Brain microvascular endothelial cell (primary cell): ENCODE measurements around the gene AMN.

ENCODE experiments used
- DNase-seq: peaks from one replicate; pipeline ENCODE4 v3.0.0-alpha.2; 2020
- H3K27ac ChIP-seq: fragments of 250-450 bp; sonication (Bioruptor Pico); 2 replicates; pipeline ENCODE4 v1.5.1; 2020; ENCODE audit warnings: mild to moderate bottlenecking, moderate library complexity
- H3K27me3 ChIP-seq: fragments of 250-450 bp; sonication (Bioruptor Pico); replicated peaks from 2 replicates; pipeline ENCODE4 v1.5.1; 2020; ENCODE audit warnings: mild to moderate bottlenecking
- H3K36me3 ChIP-seq: fragments of 250-450 bp; sonication (Bioruptor Pico); replicated peaks from 2 replicates; pipeline ENCODE4 v1.5.1; 2020; ENCODE audit warnings: mild to moderate bottlenecking
- H3K4me3 ChIP-seq: 2 replicates; pipeline ENCODE4 v1.5.1; 2011; ENCODE audit warnings: low read depth, mild to moderate bottlenecking, control low read depth, low read length, moderate library complexity
- in situ Hi-C: cut with HindIII; loops from 2 replicates; pipeline ENCODE4 v1.10.0; 2017; ENCODE audit warnings: low sequenced_read_pairs, low pct_ligation_motif_present
- TF ChIP-seq, protein P1 (sequence below): IDR thresholded peaks from 2 replicates; pipeline ENCODE4 v1.5.1; 2011; ENCODE audit warnings: low read depth, mild to moderate bottlenecking, moderate library complexity, low read length, control low read depth, inconsistent platforms; ENCODE audit errors: missing control alignments

Gene AMN

DNA sequence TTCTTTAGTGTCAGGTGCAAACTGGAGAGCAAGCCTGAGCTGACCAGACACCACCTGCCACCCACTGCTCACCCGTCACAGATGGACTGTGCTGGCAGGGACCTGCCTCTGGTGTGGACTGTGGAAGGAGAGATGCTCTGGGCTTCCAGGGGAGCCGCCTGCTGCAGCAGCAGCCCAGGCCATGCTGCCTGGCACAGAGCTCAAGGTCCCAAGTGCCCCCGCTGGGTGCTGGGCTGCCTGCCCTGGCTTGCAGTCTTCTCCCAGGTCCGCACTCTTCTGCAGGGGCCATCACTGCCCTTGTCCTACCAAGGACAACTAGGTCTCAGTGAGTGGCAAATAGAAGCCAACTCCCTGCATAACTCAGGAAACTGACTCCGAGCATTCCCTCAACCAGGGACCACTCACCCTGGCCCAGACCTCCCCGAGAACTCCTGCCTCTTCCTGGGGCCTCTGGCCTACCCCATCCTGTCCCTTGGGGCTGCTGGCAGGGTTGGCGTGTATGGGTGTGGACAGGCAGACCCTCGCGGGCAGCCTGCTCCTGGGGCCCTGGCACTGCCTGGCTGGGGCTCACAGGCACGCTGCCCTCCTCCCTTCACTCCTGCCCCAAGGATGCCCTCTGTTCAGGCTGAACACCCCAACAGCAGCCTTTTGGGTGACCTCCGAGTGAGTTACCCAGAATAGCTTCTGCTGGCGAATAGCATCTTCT lies 9.3 kb downstream of the AMN start:
- no peak overlapping the region for H3K27ac ChIP-seq
- H3K4me3 ChIP-seq = no peak overlapping the region
- H3K27me3 ChIP-seq = peaks cover 21% of the 10 kb centered on the region
- TF ChIP-seq, protein P1, sequence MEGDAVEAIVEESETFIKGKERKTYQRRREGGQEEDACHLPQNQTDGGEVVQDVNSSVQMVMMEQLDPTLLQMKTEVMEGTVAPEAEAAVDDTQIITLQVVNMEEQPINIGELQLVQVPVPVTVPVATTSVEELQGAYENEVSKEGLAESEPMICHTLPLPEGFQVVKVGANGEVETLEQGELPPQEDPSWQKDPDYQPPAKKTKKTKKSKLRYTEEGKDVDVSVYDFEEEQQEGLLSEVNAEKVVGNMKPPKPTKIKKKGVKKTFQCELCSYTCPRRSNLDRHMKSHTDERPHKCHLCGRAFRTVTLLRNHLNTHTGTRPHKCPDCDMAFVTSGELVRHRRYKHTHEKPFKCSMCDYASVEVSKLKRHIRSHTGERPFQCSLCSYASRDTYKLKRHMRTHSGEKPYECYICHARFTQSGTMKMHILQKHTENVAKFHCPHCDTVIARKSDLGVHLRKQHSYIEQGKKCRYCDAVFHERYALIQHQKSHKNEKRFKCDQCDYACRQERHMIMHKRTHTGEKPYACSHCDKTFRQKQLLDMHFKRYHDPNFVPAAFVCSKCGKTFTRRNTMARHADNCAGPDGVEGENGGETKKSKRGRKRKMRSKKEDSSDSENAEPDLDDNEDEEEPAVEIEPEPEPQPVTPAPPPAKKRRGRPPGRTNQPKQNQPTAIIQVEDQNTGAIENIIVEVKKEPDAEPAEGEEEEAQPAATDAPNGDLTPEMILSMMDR = no peak
- no peak for DNase-seq
- in situ Hi-C loops = no loop called here
- peaks cover 20% of the 10 kb centered on the region for H3K36me3 ChIP-seq

DNA sequence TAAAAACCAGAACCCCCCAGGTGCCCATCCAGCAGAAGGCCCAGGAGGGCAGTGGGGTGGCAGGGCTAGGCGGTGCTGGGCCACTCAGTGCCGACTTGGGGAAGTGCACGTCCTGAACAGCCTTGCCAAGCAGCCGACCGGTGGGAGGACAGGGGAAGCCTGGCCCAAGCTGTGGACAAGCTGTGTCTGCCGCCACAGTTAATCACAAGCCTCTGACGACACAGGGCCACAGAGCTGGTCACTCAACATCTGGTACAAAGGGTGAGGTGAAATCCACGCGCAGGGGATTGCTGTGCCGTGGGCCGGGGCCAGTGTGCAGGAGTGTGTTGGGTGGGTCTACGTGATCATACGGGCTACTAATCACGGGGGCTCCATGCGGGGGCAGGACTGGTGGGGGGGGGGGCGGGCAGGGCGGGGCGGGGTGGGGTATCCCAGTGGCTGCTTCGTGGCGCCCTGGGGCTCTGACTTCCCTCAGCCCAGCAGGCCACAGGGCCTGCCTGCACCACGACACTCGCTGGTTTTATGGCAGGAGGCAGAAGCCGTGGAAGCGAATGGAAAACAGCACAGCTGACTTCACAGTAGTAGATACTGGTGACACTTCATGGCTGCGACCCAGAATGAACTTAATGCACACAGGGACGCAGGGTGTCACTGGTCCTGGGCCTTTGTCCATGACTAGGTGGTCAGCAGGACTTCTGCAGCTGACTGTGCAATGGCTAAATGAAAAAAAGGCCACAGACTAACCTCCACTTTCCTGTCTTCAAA lies 10.2 kb downstream of the AMN start:
- TF ChIP-seq, protein P1 = no peak
- H3K27me3 ChIP-seq = peaks cover 21% of the 10 kb centered on the region
- in situ Hi-C loops = no loop called here
- peaks cover 24% of the 10 kb centered on the region for H3K36me3 ChIP-seq
- no peak overlapping the region for H3K27ac ChIP-seq
- H3K4me3 ChIP-seq = no peak overlapping the region
- DNase-seq = no peak

DNA sequence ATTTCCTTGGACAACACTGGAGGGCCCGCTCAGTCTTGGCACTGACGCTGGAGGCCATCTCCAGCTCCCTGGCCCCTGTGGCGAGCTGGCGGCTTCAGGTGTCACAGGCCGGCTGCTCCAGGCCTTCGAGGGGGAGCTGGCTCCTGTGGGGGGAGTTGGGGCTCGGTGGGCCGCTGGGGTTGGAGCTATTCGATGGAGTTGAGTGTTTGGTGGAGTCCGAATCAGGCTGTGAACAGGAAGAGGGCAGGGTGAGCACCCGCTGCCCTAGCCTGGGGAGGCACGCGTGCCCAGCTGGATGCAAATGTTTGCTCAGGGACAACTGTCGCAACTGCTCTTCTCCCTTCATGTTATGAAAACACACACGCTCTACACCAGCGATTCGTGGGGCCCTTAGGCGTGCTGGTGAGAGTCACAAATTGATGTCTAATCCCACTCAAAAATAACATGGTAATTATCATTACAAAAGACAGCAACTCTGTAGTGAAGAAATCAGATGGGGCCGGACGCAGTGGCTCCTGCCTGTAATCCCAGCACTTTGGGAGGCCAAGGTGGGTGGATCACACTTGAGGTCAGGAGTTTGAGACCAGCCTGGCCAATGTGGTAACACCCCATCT lies 11.3 kb downstream of the AMN start:
- TF ChIP-seq, protein P1 = no peak
- no peak overlapping the region for H3K4me3 ChIP-seq
- DNase-seq = no peak
- H3K27ac ChIP-seq = no peak overlapping the region
- peaks cover 14% of the 10 kb centered on the region for H3K27me3 ChIP-seq
- in situ Hi-C loops = no loop called here
- peaks cover 34% of the 10 kb centered on the region for H3K36me3 ChIP-seq

DNA sequence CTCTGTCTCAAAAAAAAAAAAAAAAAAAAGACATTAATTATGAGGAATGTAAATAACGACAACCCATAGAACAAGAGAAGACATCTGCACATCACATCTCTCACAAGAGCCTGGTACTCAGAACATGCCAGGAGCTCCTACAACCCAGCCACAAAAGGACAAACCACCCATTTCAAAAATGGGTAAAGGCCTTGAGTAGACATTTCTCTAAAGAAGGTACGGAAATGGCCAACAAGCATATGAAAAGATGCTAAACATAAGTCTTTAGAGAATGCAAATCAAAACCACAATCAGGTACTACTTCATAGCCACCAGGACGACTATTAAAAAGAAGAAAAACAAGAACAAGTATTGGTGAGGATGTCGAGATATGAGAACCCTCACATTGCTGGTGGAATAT lies 13.3 kb downstream of the AMN start:
- TF ChIP-seq, protein P1 = no peak
- in situ Hi-C loops = no loop called here

DNA sequence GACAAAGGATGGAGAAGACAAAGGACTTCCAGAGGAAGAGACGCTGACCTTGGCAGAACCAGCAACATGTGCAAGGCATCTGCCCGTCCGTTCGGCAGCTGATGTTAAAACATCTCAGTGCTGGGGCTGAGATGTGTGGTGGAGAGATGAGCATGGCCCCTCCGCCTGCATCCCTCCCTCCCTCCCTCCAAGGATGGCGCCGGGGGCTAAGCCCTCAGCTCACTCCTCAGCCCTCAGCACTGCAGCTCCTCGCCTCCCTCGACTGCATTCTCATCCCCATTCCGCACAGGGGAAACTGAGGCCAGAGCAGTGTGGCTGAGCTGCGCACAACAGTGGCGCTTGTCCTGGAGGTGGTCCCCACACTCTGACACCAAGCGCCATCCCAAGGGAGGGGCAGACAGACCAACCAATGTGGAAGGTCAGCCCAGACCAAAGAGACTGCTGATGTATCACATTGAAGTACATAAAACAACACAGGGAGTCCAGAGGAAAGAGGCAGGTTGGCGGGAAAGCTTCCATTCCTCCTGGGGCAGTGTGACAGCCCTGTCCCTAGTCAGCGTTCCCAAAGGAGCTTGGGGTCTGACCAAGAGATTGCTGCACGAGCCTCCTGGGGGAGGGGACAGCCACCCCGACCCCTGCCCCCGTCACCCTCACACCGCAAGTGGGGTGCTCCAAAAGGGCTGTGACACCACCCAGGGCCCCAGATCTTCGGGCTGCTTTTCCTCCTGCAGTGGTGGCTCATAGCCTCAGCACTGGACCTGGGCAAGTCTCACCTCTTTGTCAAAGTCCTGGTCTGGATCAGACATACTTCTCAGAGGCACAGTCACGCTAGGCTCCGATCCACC lies 15.1 kb downstream of the AMN start:
- Histone ChIP-seq H3K27ac (no peak overlapping the region), H3K4me3 (no peak overlapping the region), H3K36me3 (peaks cover 68% of the 10 kb centered on the region), H3K27me3 (no peaks in the 10 kb centered on the region)
- in situ Hi-C loops = no loop called here
- no peak for DNase-seq
- TF ChIP-seq, protein P1 = no peak

More for the DNA sequence above, 13.3 kb downstream of the AMN start:
- no peak for DNase-seq
- H3K27me3 ChIP-seq = no peaks in the 10 kb centered on the region
- H3K4me3 ChIP-seq = no peak overlapping the region
- H3K27ac ChIP-seq = no peak overlapping the region
- H3K36me3 ChIP-seq = peaks cover 52% of the 10 kb centered on the region
